Measurements from ENCODE around the gene CDKN2B-AS1. TPM values are rescaled to one million over a fixed set of nuclear protein-coding genes. Genes with fewer than 3 reads are reported as not detected.

The CDKN2B-AS1 gene
- total and polyA plus RNA-seq, 2 of the 13 experiments (the other 11 are each of a cell fraction or from before 2014, with no cell fraction given): 0.64 to 2.3 TPM

DNA sequence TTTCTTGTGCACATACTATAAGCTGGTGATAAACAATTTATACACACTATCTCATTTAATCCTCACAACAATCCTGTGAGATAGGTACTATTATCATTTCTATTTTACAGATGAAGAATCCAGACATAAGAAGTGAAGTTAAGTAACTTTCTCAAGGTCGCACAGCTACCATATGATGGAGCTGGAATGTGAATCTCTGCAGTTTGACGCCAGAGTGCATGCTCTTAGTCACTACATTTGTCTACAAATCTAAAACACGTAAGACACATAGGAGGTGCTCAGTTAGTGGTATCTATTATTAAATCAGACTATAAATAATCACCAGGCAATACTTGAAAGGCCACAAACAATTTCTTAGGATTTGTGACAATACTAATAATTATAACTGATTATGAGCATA lies 59.5 kb downstream of the CDKN2B-AS1 start:
- no TSS peak for BruUV-seq (replicated peaks)
- ATAC-seq: no peak
- Histone ChIP-seq H3K4me2 (ENCODE audit: low read depth, low read length) (no peak overlapping the region), H3K27ac (ENCODE audit: extremely low read length, insufficient read depth, low read length) (no peak overlapping the region), H3K36me3 (replicated peaks in 1 of 2; ENCODE audit: control insufficient read depth in 1 of 2, insufficient read depth in 2 of 2, low read length in 2 of 2) (no peaks in the 10 kb centered on the region), H2AFZ (ENCODE audit: low read length) (no peak overlapping the region), H3K4me1 (ENCODE audit: insufficient read depth, low read length) (no peaks in the 10 kb centered on the region), H3K9me3 (ENCODE audit: low read length) (no peaks in the 10 kb centered on the region), H3K9ac (ENCODE audit: insufficient read depth, low read depth, low read length) (no peak overlapping the region), H3K27me3 (ENCODE audit: control insufficient read depth in 1 of 2, insufficient read depth in 2 of 2, low read length in 2 of 2) (no peaks in the 10 kb centered on the region; a peak in 1 of 5 replicates), H4K20me1 (ENCODE audit: insufficient read depth, low read length) (no peaks in the 10 kb centered on the region), H3K79me2 (ENCODE audit: insufficient read depth, low read length) (no peaks in the 10 kb centered on the region), H3K4me3 (replicated peaks in 1 of 3; ENCODE audit: insufficient read depth in 1 of 3, low read depth in 2 of 3, low read length in 3 of 3) (no peak overlapping the region)
- intact Hi-C loops (cut with micrococcal nuclease; ENCODE audit: unreplicated experiment) (no loop called here), in situ Hi-C loops (cut with HindIII; ENCODE audit: extremely low pct_ligation_motif_present, low pct_unique_long_range_greater_than_20kb) (no loop called here)
- ChIA-PET POLR2A (no interaction called here), CTCF (ENCODE audit: low intra/inter-chr PET ratio, low total read pairs) (no interaction called here)
- WGBS (ENCODE audit: low lambda C conversion rate): 22% methylated on average over 3 of the region's 3 CpGs
- FAIRE-seq: no peak
- DNase-seq (ENCODE audit: low spot score): no peak
- no peak for TF ChIP-seq KIAA2018 (CRISPR knock-in tag; IDR thresholded peaks at IDR 0.05; ENCODE audit: borderline replicate concordance)
- TF ChIP-seq ZNF564 (CRISPR knock-in tag; IDR thresholded peaks at IDR 0.05): no peak
- TF ChIP-seq ZNF644 (CRISPR knock-in tag; IDR thresholded peaks at IDR 0.05; ENCODE audit: low read depth): no peak
- no peak for TF ChIP-seq SOX5 (CRISPR knock-in tag; IDR thresholded peaks at IDR 0.05; ENCODE audit: borderline replicate concordance)
- no peak for TF ChIP-seq ZNF484 (CRISPR knock-in tag; IDR thresholded peaks at IDR 0.05; ENCODE audit: borderline replicate concordance, low read depth)
- TF ChIP-seq KAT8 (CRISPR knock-in tag; IDR thresholded peaks at IDR 0.05): no peak
- TF ChIP-seq ZNF879 (CRISPR knock-in tag; IDR thresholded peaks at IDR 0.05): no peak
- no peak for TF ChIP-seq PAX8 (CRISPR knock-in tag; IDR thresholded peaks at IDR 0.05; ENCODE audit: borderline replicate concordance)
- TF ChIP-seq, protein P1, sequence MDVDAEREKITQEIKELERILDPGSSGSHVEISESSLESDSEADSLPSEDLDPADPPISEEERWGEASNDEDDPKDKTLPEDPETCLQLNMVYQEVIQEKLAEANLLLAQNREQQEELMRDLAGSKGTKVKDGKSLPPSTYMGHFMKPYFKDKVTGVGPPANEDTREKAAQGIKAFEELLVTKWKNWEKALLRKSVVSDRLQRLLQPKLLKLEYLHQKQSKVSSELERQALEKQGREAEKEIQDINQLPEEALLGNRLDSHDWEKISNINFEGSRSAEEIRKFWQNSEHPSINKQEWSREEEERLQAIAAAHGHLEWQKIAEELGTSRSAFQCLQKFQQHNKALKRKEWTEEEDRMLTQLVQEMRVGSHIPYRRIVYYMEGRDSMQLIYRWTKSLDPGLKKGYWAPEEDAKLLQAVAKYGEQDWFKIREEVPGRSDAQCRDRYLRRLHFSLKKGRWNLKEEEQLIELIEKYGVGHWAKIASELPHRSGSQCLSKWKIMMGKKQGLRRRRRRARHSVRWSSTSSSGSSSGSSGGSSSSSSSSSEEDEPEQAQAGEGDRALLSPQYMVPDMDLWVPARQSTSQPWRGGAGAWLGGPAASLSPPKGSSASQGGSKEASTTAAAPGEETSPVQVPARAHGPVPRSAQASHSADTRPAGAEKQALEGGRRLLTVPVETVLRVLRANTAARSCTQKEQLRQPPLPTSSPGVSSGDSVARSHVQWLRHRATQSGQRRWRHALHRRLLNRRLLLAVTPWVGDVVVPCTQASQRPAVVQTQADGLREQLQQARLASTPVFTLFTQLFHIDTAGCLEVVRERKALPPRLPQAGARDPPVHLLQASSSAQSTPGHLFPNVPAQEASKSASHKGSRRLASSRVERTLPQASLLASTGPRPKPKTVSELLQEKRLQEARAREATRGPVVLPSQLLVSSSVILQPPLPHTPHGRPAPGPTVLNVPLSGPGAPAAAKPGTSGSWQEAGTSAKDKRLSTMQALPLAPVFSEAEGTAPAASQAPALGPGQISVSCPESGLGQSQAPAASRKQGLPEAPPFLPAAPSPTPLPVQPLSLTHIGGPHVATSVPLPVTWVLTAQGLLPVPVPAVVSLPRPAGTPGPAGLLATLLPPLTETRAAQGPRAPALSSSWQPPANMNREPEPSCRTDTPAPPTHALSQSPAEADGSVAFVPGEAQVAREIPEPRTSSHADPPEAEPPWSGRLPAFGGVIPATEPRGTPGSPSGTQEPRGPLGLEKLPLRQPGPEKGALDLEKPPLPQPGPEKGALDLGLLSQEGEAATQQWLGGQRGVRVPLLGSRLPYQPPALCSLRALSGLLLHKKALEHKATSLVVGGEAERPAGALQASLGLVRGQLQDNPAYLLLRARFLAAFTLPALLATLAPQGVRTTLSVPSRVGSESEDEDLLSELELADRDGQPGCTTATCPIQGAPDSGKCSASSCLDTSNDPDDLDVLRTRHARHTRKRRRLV (CRISPR knock-in tag; IDR thresholded peaks at IDR 0.05): no peak
- no peak for TF ChIP-seq ZNF660 (CRISPR knock-in tag; IDR thresholded peaks at IDR 0.05; ENCODE audit: borderline replicate concordance, low read depth)
- TF ChIP-seq BORCS8-MEF2B (CRISPR knock-in tag; IDR thresholded peaks at IDR 0.05): no peak

Measured in HepG2 (cell line).